Prostate gland (tissue), 2 donors: ENCODE data around the gene ACYP1. TPM values are rescaled to one million over a fixed set of nuclear protein-coding genes. Genes with fewer than 3 reads are reported as not detected.

Experiments used
- DNase-seq: peaks from one replicate; pipeline ENCODE4 v3.0.0-alpha.2; 2019; ENCODE audit warnings: low spot score
- H3K27ac ChIP-seq, 2 donors: fragments of 200-600 bp; sonication (generic); 2 replicates each; pipeline ENCODE4 v1.5.1; 2017 to 2019
- H3K27me3 ChIP-seq: fragments of 200-600 bp; sonication (generic); replicated peaks from 2 replicates; pipeline ENCODE4 v1.5.1; 2019; ENCODE audit not compliant: insufficient read depth
- H3K36me3 ChIP-seq, 2 donors: fragments of 200-600 bp; sonication (generic); 1 replicate in 1 of 2; 2 replicates in 1 of 2; pipeline versions ENCODE4 v1.5.1 to v1.8.1; 2017 to 2019
- H3K4me1 ChIP-seq: fragments of 200-600 bp; sonication (generic); replicated peaks from 2 replicates; pipeline ENCODE4 v1.5.1; 2019
- H3K4me3 ChIP-seq, 2 donors: fragments of 200-600 bp; sonication (generic); 2 replicates each; pipeline ENCODE4 v1.5.1; 2017 to 2019
- H3K9me3 ChIP-seq: fragments of 200-600 bp; sonication (generic); 2 replicates; pipeline ENCODE4 v1.5.1; 2017
- CTCF ChIP-seq, 4 experiments: fragments of 200-600 bp in 2 of 4; fragments of 450-650 bp in 2 of 4; sonication (generic) in 2 of 4; IDR thresholded peaks; 1 replicate in 3 of 4; 2 replicates in 1 of 4; pipeline ENCODE4 v1.5.1; 2016 to 2019; ENCODE audit warnings: antibody characterized with exemption in 4 of 4, mild to moderate bottlenecking in 2 of 4, moderate library complexity in 2 of 4
- POLR2A ChIP-seq: fragments of 450-650 bp; IDR thresholded peaks from one replicate; pipeline ENCODE4 v1.6.1; 2016; ENCODE audit warnings: antibody characterized with exemption, mild to moderate bottlenecking
- POLR2AphosphoS5 ChIP-seq: sonication (generic); formaldehyde crosslinking; IDR thresholded peaks from one replicate; pipeline ENCODE4 v1.6.1; 2017; ENCODE audit warnings: antibody characterized with exemption
- whole genome bisulfite sequencing: methylation state at CpG from one replicate; pipeline ENCODE4 v1.1.5; 2018; 5-methylcytosine and 5-hydroxymethylcytosine counted together
- intact Hi-C: fragments of 100-400 bp; cut with DNase I; formaldehyde crosslinking; loops from one replicate; pipeline ENCODE4 v1.14.2; 2022
- total RNA-seq, 2 donors: library from RNA; depleted of rRNA; stranded (reverse); fragments of >200 nt; gene quantifications; one replicate each; pipeline ENCODE4 v1.1.0, GENCODE V29; 2016

The ACYP1 gene
- total RNA-seq, 2 donors from 2014 or later, result 11.2 to 14.3 TPM

DNA sequence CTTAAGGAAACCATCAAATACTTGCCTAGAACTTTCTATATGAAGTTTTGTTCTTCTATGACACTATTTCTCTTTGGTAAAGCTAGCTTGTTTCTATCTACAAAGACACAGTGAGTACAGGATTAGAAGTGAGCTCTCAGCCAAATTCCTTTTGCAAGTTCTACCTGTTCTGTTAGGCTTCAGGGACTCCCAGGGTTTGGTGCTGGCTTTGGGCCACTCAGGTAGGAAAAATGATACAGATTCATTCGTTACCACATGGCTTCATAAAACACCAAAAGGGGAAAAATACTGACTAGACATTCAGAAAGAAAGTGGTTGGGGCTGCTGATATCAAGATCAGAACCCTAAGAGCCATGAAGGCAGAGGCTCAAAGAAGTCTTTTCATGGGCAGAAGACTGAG is 19.4 kb upstream of the ACYP1 start:
- Histone ChIP-seq H3K36me3 (peaks cover 0 to 5% of the 10 kb centered on the region in 2 donors), H3K4me3 (no peak overlapping the region), H3K4me1 (no peaks in the 10 kb centered on the region), H3K27ac (no peak overlapping the region), H3K27me3 (no peaks in the 10 kb centered on the region), H3K9me3 (no peaks in the 10 kb centered on the region)
- intact Hi-C loops, result no loop called here
- DNase-seq, result no peak
- no peak for TF ChIP-seq CTCF (IDR thresholded peaks at IDR 0.05)
- no peak for TF ChIP-seq POLR2AphosphoS5
- TF ChIP-seq POLR2A, result no peak
- 61% methylated on average over 1 of the region's 1 CpG for WGBS

DNA sequence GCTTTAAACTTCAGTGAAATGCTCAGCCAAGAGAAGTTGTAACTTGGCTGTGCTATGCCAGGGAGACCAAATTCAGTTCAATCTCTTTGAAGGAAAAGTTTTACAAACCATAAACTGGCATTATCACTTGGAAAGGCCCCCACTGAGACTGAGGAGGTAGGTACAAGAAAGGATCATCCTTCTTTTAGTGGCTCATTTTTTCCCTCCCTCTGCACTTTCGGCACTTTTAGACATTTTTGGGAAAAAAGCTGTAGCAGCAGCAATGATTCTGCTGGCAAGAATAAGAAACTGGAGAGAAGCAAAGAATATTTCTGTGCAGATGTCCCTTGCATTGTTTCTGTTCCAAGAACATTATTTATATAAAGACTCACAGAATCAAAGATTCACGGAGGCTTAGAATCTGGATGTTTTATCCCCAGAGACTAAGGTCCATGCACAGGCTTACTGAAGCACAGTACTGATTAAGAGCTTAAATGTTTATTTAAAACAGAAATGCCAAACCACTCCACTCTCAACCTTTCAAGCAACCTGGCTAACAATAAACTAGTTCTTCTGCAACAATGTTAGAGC is 17.9 kb upstream of the ACYP1 start:
- Histone ChIP-seq H3K4me1 (no peaks in the 10 kb centered on the region), H3K36me3 (peaks cover 0 to 5% of the 10 kb centered on the region in 2 donors), H3K27me3 (no peaks in the 10 kb centered on the region), H3K9me3 (no peaks in the 10 kb centered on the region), H3K4me3 (no peak overlapping the region), H3K27ac (no peak overlapping the region)
- DNase-seq, result no peak
- 37% methylated on average over 2 of the region's 2 CpGs for WGBS
- intact Hi-C loops, result no loop called here
- no peak for TF ChIP-seq POLR2A
- TF ChIP-seq POLR2AphosphoS5, result no peak
- no peak for TF ChIP-seq CTCF (IDR thresholded peaks at IDR 0.05)

DNA sequence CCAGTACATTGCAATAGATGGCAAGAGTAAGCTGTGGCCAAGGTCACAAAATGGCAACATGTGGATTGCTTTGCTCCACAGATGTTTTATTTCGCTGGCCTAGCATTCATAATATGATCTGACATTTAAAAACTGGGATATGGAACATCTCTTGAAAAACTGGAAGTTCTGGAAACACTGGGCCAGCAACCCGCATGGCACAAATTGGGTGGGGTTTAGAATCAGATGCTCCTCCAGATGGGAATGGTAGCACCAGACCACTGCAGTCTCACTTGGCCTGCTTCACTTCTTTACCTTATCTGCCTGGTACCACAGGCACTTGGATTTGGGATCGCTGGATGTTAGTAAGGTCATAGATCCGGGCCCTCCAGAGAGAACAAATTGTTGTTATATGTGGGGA is 15.7 kb upstream of the ACYP1 start:
- Histone ChIP-seq H3K27me3 (no peaks in the 10 kb centered on the region), H3K4me3 (no peak overlapping the region), H3K9me3 (no peaks in the 10 kb centered on the region), H3K36me3 (peaks cover 0 to 3% of the 10 kb centered on the region in 2 donors), H3K27ac (no peak overlapping the region), H3K4me1 (no peaks in the 10 kb centered on the region)
- intact Hi-C loops, result no loop called here
- no peak for DNase-seq
- TF ChIP-seq POLR2AphosphoS5 (no peak), POLR2A (no peak)
- 67% methylated on average over 4 of the region's 4 CpGs for WGBS

DNA sequence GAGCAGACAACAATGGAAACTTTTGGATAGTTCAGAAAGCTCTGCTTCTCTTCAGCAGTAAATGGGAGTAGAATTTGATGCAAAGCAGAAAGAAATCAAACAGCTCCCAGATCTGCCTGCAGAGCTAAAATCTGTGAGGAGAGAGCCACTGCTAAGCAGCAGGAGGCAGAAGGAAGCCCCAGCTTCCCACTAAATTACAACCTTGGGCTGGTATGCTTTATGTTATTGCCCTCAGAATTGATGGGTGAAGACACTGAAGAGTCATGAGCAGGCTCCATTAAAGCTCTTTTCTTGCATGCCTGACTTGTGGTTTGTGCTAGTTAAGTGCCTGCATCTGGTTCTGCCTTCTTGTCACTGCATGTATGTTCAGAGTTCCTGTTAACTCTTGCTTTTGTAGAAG is 14.0 kb upstream of the ACYP1 start:
- intact Hi-C loops, result no loop called here
- Histone ChIP-seq H3K36me3 (no peaks in the 10 kb centered on the region), H3K4me3 (no peak overlapping the region), H3K4me1 (no peaks in the 10 kb centered on the region), H3K27ac (no peak overlapping the region), H3K9me3 (no peaks in the 10 kb centered on the region), H3K27me3 (no peaks in the 10 kb centered on the region)
- no peak for DNase-seq
- no peak for TF ChIP-seq POLR2A

- Histone ChIP-seq H3K4me3 (no peak overlapping the region), H3K4me1 (no peaks in the 10 kb centered on the region), H3K27me3 (no peaks in the 10 kb centered on the region), H3K27ac (peak overlapping the region; percentile 86 to 91), H3K36me3 (no peaks in the 10 kb centered on the region), H3K9me3 (no peaks in the 10 kb centered on the region)
- whole genome bisulfite sequencing, result 66% methylated on average over 9 of the region's 9 CpGs
- intact Hi-C loops, result no loop called here
- TF ChIP-seq POLR2AphosphoS5 (no peak), CTCF (IDR thresholded peaks at IDR 0.05) (no peak), POLR2A (no peak)
- no peak for DNase-seq
These were observed 6.6 kb upstream of the ACYP1 start for GRCh38 chr14:75070383-75070782.

DNA sequence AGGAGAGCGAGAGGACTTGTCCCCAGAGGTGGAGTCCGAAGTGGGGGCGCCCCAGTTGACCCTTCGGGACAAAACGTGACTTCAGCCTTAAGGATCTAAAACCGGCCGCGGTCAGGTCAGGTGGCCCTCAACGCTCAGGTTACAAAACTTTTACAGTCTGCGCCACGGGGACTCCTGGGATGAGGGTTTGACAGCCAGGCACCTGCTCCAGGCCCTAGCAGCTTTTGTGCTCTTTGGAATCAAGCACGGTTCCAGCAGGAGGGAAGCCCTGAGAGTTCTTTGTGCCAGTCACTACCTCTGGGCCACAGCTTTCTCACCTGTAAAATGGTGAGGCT is 6.0 kb upstream of the ACYP1 start:
- Histone ChIP-seq H3K9me3 (no peaks in the 10 kb centered on the region), H3K27ac (peak overlapping the region; percentile 86 to 91), H3K36me3 (no peaks in the 10 kb centered on the region), H3K4me3 (peak overlapping the region; percentile 36 to 54), H3K4me1 (no peaks in the 10 kb centered on the region), H3K27me3 (no peaks in the 10 kb centered on the region)
- intact Hi-C loops, result loop anchor here (2.0 kb wide), 1 partner anchor 19 kb away; the partner anchor contains the start of gene MLH3
- no peak for TF ChIP-seq CTCF (IDR thresholded peaks at IDR 0.05)
- TF ChIP-seq POLR2A, result no peak
- no peak for TF ChIP-seq POLR2AphosphoS5
- DNase-seq, result no peak
- 22% methylated on average over 12 of the region's 12 CpGs for WGBS
